ENCODE measurements around the gene CFAP57. TPM values are rescaled to one million over a fixed set of nuclear protein-coding genes. Genes with fewer than 3 reads are reported as not detected.
A peak's percentile ranks its signal among the peaks of the same experiment; 100 is the strongest.

The CFAP57 gene
- total and polyA plus RNA-seq, 5 experiments from 2014 or later: 0.04 TPM; not detected in 4

DNA sequence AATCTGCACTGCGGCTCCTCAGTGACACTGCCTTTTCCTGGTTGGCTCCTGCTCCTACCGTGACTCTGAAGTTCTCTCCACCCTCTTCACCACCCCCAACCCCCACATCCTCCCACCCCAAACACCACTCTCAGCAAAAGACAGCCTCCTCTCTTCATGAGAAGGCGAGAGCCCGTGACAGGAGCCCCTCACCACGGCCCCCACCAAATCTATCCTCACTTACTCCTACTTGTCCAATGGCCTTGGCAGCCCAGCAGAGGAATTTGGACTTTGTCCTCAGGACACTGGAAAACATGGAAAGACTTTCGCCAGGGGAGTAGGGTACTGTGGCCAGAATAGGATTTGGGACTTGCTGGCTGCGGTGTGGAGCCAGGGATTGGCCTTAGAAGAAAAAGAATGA, 104.5 kb downstream of the CFAP57 start:
- peaks cover 8 to 20% (median 14%) of the 10 kb centered on the region in 4 donors for H3K4me1 Mint-ChIP-seq
- H3K27ac Mint-ChIP-seq: no peak overlapping the region
- H3K9me3 Mint-ChIP-seq: peaks cover 0 to 15% (median 0%) of the 10 kb centered on the region in 9 donors
- POLR2A ChIA-PET: no interaction called here
- peaks cover 2 to 27% (median 14%) of the 10 kb centered on the region in 5 donors for H3K27me3 Mint-ChIP-seq
- ATAC-seq (no peak), DNase-seq (no peak)
- no peak overlapping the region for H3K4me3 Mint-ChIP-seq
- H3K36me3 Mint-ChIP-seq: peaks cover 2 to 10% (median 7%) of the 10 kb centered on the region in 3 donors

DNA sequence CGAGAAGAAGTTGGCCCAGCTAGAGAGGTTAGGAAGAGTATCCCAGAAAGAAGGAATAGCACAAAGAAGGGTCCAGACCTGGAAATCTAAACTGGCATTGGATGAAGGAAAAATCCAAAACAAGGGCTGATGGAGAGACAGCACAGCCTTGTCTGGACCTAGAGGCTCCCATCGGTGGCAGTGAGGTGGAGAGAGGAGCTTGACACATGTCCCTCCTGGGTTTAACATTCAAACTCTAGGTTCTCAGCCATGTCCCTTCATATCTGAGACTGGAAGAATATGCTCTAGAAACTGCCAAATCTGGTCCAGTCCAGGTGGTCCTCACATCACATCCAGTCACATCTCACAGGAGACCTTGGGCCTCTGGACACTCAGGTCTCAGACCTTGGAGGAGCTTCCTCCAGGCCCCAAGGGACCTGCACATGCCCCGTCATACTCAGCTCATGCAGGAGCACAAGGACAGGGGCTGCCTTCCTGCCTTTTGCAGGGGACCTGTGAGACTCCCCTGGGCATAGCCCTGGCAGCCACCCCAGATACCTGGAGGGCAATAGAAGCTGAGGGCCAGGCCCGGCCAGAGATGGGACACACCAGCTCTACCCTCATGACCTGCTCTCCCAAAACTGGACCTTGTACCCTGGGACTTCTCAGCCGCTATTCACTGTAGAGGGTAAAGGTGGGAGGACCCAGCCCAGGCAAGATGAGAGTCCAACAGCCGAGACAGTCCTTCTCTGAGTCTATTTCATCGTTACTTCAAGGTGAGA, 105.2 kb downstream of the CFAP57 start:
- no peak for DNase-seq
- no peak overlapping the region for H3K4me3 Mint-ChIP-seq
- peaks cover 0 to 23% (median 14%) of the 10 kb centered on the region in 5 donors for H3K27me3 Mint-ChIP-seq
- peaks cover 8 to 19% (median 13%) of the 10 kb centered on the region in 4 donors for H3K4me1 Mint-ChIP-seq
- ATAC-seq: no peak
- POLR2A ChIA-PET: no interaction called here
- H3K9me3 Mint-ChIP-seq: peaks cover 0 to 15% (median 0%) of the 10 kb centered on the region in 9 donors
- peaks cover 2 to 10% (median 7%) of the 10 kb centered on the region in 3 donors for H3K36me3 Mint-ChIP-seq
- no peak overlapping the region for H3K27ac Mint-ChIP-seq

- Mint-ChIP-seq H3K4me1 (peaks cover 8 to 15% (median 12%) of the 10 kb centered on the region in 4 donors), H3K9me3 (peaks cover 0 to 14% (median 0%) of the 10 kb centered on the region in 9 donors), H3K4me3 (no peak overlapping the region), H3K36me3 (peaks cover 2 to 10% (median 7%) of the 10 kb centered on the region in 3 donors), H3K27ac (no peak overlapping the region), H3K27me3 (peaks cover 0 to 23% (median 12%) of the 10 kb centered on the region in 5 donors)
- DNase-seq (no peak), ATAC-seq (no peak)
- POLR2A ChIA-PET: no interaction called here
These were observed 107.0 kb downstream of the CFAP57 start for GRCh38 chr1:43279161-43279560.

DNA sequence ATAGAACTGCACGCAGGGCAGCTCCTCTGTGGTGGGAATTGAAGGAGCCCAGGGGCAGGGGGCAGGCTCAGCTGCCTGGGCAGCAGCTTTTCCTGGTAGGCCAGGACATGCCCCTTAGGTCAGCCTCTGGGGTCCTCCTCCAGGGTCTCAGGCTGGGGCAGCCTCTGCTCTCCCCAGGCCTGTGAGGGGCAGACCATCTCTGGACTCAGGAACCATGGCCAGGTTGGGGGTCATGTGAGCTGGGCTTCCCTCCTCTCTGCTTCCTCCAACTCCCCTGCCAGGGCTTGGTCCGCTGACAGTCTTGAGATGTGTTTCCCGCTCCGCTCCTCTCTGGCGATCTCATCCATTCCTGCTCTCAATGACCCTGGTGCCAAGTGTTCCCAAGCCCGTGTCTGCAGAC, 107.5 kb downstream of the CFAP57 start:
- POLR2A ChIA-PET: no interaction called here
- Mint-ChIP-seq H3K27ac (no peak overlapping the region), H3K4me1 (peaks cover 4 to 10% (median 7%) of the 10 kb centered on the region in 4 donors), H3K9me3 (peaks cover 0 to 9% (median 0%) of the 10 kb centered on the region in 9 donors), H3K4me3 (no peak overlapping the region), H3K27me3 (peaks cover 0 to 23% (median 12%) of the 10 kb centered on the region in 5 donors), H3K36me3 (peaks cover 2 to 6% (median 2%) of the 10 kb centered on the region in 3 donors)
- ATAC-seq (no peak), DNase-seq (no peak)

DNA sequence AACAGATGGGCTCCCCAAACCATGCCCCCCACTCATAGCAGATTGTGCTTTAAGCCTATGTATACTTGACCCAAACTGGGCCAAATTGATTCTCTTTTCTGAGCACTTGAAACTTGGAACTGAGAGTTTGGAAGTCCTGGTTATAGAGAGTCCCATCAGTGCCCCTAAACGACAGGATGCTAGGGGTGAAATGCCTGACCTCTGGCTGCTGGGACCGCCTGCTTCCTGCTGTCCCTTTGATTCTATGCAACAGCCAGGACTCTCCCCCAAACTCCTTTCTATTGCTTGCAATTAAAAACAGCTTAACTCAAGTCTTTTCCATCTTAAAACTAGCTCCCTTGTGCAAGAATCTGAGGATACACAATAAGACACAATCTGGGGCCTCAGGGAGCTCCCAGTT, 108.6 kb downstream of the CFAP57 start:
- ATAC-seq (no peak), DNase-seq (no peak)
- H3K9me3 Mint-ChIP-seq: no peaks in the 10 kb centered on the region
- H3K4me1 Mint-ChIP-seq: peaks cover 0 to 2% (median 0%) of the 10 kb centered on the region in 4 donors
- POLR2A ChIA-PET: no interaction called here
- no peak overlapping the region for H3K4me3 Mint-ChIP-seq
- peaks cover 0 to 23% (median 12%) of the 10 kb centered on the region in 5 donors for H3K27me3 Mint-ChIP-seq
- peaks cover 0 to 2% (median 0%) of the 10 kb centered on the region in 3 donors for H3K36me3 Mint-ChIP-seq
- no peak overlapping the region for H3K27ac Mint-ChIP-seq

GRCh38 chr1:43282220-43283195, 110.4 kb downstream of the CFAP57 start:
- Mint-ChIP-seq H3K4me3 (no peak overlapping the region), H3K27ac (no peak overlapping the region), H3K9me3 (no peaks in the 10 kb centered on the region), H3K27me3 (peaks cover 0 to 21% (median 13%) of the 10 kb centered on the region in 5 donors), H3K4me1 (peaks cover 0 to 4% (median 1%) of the 10 kb centered on the region in 4 donors), H3K36me3 (peaks cover 0 to 2% (median 0%) of the 10 kb centered on the region in 3 donors)
- no peak for DNase-seq
- POLR2A ChIA-PET: no interaction called here
- ATAC-seq: no peak

GRCh38 chr1:43284065-43284464, 111.9 kb downstream of the CFAP57 start:
- no peak for DNase-seq
- no peak for ATAC-seq
- H3K9me3 Mint-ChIP-seq: no peaks in the 10 kb centered on the region
- H3K36me3 Mint-ChIP-seq: peaks cover 0 to 2% (median 0%) of the 10 kb centered on the region in 3 donors
- H3K27ac Mint-ChIP-seq: no peak overlapping the region
- peak overlapping the region in 1 of 10 donors; percentile 36 for H3K4me3 Mint-ChIP-seq
- H3K27me3 Mint-ChIP-seq: peaks cover 0 to 24% (median 13%) of the 10 kb centered on the region in 5 donors
- peaks cover 0 to 4% (median 0%) of the 10 kb centered on the region in 4 donors for H3K4me1 Mint-ChIP-seq
- POLR2A ChIA-PET: no interaction called here

DNA sequence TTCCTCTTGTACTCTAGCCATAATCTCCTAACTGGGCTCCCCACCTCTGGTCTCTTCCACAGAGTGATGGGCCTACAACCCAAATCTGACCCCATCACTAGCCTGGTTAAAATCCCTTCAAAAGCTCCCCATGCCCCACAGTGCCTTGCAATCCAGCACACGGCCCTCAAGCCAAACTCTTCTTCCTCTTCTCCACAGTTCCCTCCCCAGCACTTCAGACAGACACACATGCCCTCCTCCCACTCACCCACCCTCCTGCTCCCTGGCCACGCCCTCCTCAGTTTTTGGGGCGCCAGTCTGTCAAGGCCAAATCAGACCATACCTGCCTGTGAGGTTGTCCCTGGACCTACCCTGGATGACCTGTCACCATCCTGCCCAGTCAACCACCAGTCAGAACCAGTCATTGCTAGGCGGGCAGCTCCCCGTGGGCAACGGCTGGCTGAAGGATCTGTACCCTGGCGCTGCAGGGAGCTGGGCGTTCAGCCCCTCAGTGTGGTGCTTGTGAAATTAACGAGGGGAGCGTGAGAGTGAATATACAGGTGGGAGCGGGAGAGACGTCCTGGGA, 112.5 kb downstream of the CFAP57 start:
- Mint-ChIP-seq H3K27me3 (peaks cover 0 to 22% (median 13%) of the 10 kb centered on the region in 5 donors), H3K36me3 (peaks cover 0 to 2% (median 0%) of the 10 kb centered on the region in 3 donors), H3K27ac (peak overlapping the region in 1 of 10 donors; percentile 43), H3K9me3 (no peaks in the 10 kb centered on the region), H3K4me3 (no peak overlapping the region), H3K4me1 (peaks cover 0 to 4% (median 0%) of the 10 kb centered on the region in 4 donors)
- DNase-seq (no peak), ATAC-seq (no peak)
- POLR2A ChIA-PET: no interaction called here

GRCh38 chr1:43285269-43285990, 113.3 kb downstream of the CFAP57 start, which contains the start of gene C1orf210:
C1orf210 (minus strand) TSS chr1:43285581; CDS start chr1:43283270, 2,311 bp downstream.
- Mint-ChIP-seq H3K9me3 (no peaks in the 10 kb centered on the region), H3K27me3 (peaks cover 0 to 14% (median 6%) of the 10 kb centered on the region in 5 donors), H3K4me3 (peak within 1 kb of the TSS in 1 of 10 donors; percentile 24), H3K27ac (peak within 1 kb of the TSS in 2 of 10 donors; percentile 43 to 63), H3K4me1 (peaks cover 0 to 4% (median 0%) of the 10 kb centered on the region in 4 donors), H3K36me3 (no peaks in the 10 kb centered on the region)
- POLR2A ChIA-PET: no interaction called here
- no peak for ATAC-seq
- no peak for DNase-seq

DNA sequence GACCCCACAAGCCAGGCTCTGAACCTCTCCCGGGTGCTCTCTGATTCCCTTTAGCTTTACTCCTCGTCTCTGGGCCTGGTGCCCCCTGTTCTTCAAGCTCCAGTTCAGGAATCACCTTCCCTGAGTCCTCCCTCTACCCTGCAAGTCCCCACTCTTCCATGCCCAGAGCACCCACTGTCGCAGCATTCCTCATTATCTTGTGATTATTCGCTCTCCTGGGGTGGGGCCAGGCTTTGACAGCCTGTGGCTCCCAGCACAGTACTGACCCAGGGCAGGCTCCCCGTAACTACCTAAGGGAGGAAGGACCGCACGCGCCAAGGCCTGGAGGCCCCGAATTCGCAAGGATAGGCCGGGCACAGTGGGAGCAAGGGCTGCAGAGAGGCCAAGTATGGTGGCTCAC, 114.0 kb downstream of the CFAP57 start:
- POLR2A ChIA-PET: no interaction called here
- no peaks in the 10 kb centered on the region for H3K9me3 Mint-ChIP-seq
- H3K27ac Mint-ChIP-seq: peak overlapping the region in 1 of 10 donors; percentile 63
- no peak for ATAC-seq
- H3K36me3 Mint-ChIP-seq: no peaks in the 10 kb centered on the region
- peaks cover 0 to 10% (median 4%) of the 10 kb centered on the region in 5 donors for H3K27me3 Mint-ChIP-seq
- no peak for DNase-seq
- H3K4me1 Mint-ChIP-seq: peaks cover 0 to 4% (median 0%) of the 10 kb centered on the region in 4 donors
- H3K4me3 Mint-ChIP-seq: no peak overlapping the region

GRCh38 chr1:43286533-43286932, 114.4 kb downstream of the CFAP57 start:
- H3K4me3 Mint-ChIP-seq: no peak overlapping the region
- peaks cover 0 to 10% (median 4%) of the 10 kb centered on the region in 5 donors for H3K27me3 Mint-ChIP-seq
- peaks cover 0 to 4% (median 0%) of the 10 kb centered on the region in 4 donors for H3K4me1 Mint-ChIP-seq
- no peak overlapping the region for H3K27ac Mint-ChIP-seq
- no peak for DNase-seq
- H3K9me3 Mint-ChIP-seq: no peaks in the 10 kb centered on the region
- H3K36me3 Mint-ChIP-seq: no peaks in the 10 kb centered on the region
- POLR2A ChIA-PET: no interaction called here
- no peak for ATAC-seq
